HL-60 (cell line): ENCODE measurements around the gene DAGLA.
A peak's percentile ranks its signal among the peaks of the same experiment; 100 is the strongest.

Source experiments
- CTCF ChIP-seq: IDR thresholded peaks from one replicate; pipeline ENCODE4 v1.5.1; 2011; ENCODE audit warnings: low read length, control low read depth, inconsistent platforms; ENCODE audit not compliant: insufficient read depth
- GABPA ChIP-seq: IDR thresholded peaks from 2 replicates; pipeline ENCODE4 v1.6.1; 2012; ENCODE audit warnings: low read depth
- POLR2AphosphoS5 ChIP-seq: IDR thresholded peaks from 2 replicates; pipeline ENCODE4 v1.6.1; 2012; ENCODE audit warnings: low read depth
- REST ChIP-seq: IDR thresholded peaks from 2 replicates; pipeline ENCODE4 v1.6.1; 2012; ENCODE audit warnings: low read depth; ENCODE audit not compliant: insufficient replicate concordance
- SPI1 ChIP-seq: IDR thresholded peaks from 2 replicates; pipeline ENCODE4 v1.6.1; 2012; ENCODE audit warnings: low read depth, mild to moderate bottlenecking, borderline replicate concordance

GRCh38 chr11:61791737-61792309 lies 111.6 kb downstream of the DAGLA start:
- peak; percentile 25; the same call in 1 of the 2 replicates for TF ChIP-seq POLR2AphosphoS5
- TF ChIP-seq CTCF, result no peak
- no peak for TF ChIP-seq REST
- TF ChIP-seq SPI1, result no peak
- TF ChIP-seq GABPA, result no peak
